Epithelial cell of proximal tubule (primary cell): ENCODE measurements around the gene CACFD1. TPM values are rescaled to one million over a fixed set of nuclear protein-coding genes. Genes with fewer than 3 reads are reported as not detected.

ENCODE experiments used
- DNase-seq: peaks from one replicate; pipeline ENCODE4 v3.0.0-alpha.2; 2011; ENCODE audit warnings: low read depth
- H3K4me3 ChIP-seq: 2 replicates; pipeline ENCODE4 v1.5.1; 2011; ENCODE audit warnings: low read depth, mild to moderate bottlenecking, low read length
- total RNA-seq: library from RNA; depleted of rRNA; stranded (reverse); fragments of >200 nt; gene quantifications from 2 replicates; pipeline ENCODE4 v1.2.3, GENCODE V29; 2015
- TF ChIP-seq, protein P1 (sequence below): conservative IDR thresholded peaks from 2 replicates; pipeline ENCODE4 v1.5.1; 2012; ENCODE audit warnings: low read depth, mild to moderate bottlenecking, low read length

The CACFD1 gene
- total RNA-seq, 1 donor from 2014 or later = 11.0 TPM

DNA sequence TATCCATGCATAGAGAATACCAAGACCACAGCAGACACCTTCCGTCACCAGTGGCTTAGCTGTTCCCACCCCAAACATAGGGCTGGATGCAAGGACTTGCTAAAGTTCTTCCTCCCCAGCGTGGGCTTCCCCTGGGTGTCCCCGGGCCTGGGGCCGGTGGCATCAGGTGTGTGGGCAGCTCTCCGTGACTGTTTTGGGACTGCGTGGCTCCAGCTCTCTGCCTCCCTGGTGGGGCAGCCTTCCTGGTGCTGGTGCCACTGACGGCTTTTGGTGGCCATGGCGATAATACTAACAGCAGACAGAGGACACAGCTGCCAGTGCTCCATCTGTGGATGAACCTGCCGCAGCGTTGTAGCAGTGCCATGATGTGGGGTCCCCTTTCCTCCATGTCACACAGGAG is 4.9 kb downstream of the CACFD1 start:
- no peak overlapping the region for H3K4me3 ChIP-seq
- TF ChIP-seq, protein P1, sequence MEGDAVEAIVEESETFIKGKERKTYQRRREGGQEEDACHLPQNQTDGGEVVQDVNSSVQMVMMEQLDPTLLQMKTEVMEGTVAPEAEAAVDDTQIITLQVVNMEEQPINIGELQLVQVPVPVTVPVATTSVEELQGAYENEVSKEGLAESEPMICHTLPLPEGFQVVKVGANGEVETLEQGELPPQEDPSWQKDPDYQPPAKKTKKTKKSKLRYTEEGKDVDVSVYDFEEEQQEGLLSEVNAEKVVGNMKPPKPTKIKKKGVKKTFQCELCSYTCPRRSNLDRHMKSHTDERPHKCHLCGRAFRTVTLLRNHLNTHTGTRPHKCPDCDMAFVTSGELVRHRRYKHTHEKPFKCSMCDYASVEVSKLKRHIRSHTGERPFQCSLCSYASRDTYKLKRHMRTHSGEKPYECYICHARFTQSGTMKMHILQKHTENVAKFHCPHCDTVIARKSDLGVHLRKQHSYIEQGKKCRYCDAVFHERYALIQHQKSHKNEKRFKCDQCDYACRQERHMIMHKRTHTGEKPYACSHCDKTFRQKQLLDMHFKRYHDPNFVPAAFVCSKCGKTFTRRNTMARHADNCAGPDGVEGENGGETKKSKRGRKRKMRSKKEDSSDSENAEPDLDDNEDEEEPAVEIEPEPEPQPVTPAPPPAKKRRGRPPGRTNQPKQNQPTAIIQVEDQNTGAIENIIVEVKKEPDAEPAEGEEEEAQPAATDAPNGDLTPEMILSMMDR = no peak
- no peak for DNase-seq

DNA sequence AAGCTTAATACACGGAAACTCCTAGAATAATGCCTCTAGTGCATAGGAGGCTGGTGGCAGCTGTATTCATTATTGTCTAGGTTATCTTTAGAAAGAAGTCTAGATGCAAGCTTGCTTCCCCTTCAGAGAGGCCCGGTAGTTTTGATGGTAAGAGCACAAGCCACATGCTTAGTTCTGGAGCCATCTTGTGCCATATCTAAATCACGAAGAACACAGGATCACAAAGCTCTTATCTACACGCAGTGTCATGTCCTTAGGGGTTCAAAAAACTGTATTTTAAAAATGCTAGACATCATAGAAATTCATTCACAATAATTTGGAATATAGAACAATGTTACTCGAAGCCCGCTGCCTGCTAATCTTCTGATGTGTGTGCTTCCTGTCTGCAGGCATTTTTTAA is 6.2 kb downstream of the CACFD1 start:
- no peak for DNase-seq
- H3K4me3 ChIP-seq = no peak overlapping the region
- TF ChIP-seq, protein P1 = no peak

- TF ChIP-seq, protein P1 = no peak
- H3K4me3 ChIP-seq = no peak overlapping the region
These were observed 7.3 kb downstream of the CACFD1 start for GRCh38 chr9:133467101-133467500.

DNA sequence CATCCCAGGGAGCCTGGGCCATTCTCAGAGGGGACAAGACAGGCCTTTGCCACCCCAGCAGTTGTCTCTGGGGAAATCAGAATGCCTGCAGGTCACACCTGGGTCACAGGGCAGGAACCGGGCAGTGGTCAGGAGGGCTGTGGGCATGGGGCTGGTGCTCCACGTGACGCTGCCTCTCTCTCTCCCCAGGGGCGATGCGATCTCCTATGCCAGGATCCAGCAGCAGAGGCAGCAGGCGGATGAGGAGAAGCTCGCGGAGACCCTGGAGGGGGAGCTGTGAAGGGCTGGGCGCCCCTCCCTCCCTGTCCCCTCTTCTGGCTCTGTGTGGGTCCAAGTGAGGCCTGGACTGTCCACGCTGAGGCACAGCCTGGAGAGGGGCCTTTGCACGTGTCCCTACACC is 8.6 kb downstream of the CACFD1 start:
- TF ChIP-seq, protein P1 = no peak
- no peak for DNase-seq
- H3K4me3 ChIP-seq = no peak overlapping the region

More at GRCh38 chr9:133467101-133467500, 7.3 kb downstream of the CACFD1 start:
- no peak for DNase-seq

- no peak for DNase-seq
- H3K4me3 ChIP-seq = no peak overlapping the region
- TF ChIP-seq, protein P1 = no peak
These were observed 9.1 kb downstream of the CACFD1 start for GRCh38 chr9:133468777-133469421.

DNA sequence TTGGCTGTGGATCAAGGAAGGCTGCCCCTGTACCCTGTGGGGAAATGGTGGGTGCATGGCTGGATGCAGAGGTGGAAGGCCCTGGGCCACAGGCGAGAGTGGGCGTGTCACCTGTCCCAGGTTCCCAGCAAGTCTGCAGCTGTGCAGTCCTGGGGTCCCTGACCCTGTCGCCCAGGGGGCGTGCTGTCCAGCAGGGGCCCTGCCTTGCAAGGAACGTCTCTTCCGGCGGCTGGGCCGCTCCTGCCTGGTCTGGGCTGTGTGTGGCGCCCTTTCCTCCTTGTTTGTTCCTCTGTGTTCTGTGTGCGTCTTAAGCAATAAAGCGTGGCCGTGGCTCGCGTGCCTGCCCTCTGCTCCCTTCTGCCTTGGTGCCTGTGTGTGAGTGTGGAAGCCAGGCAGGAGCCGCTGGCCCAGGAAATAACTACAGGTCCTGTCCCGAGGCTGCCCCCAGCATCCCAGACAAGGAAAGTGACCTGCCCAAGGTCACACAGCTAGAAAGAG is 10.7 kb downstream of the CACFD1 start:
- no peak for DNase-seq
- TF ChIP-seq, protein P1 = no peak
- no peak overlapping the region for H3K4me3 ChIP-seq

DNA sequence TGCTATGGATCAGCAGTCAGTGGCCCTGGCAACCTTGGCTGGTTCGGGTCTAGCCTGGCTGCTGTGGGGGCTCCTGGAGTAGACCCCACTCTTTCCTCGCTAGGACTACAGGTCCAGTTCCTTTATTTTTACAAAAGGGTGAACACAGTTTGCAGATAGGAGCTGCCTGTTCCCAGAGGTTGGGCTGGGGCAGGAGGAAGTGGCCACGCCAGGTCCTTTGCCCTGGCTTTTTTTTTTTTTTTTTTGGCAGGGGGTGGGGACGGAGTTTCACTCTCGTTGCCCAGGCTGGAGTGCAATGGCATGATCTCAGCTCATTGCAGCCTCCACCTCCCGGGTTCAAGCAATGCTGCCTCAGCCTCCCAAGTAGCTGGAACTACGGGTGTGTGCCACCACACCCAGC is 11.2 kb downstream of the CACFD1 start:
- H3K4me3 ChIP-seq = no peak overlapping the region
- no peak for DNase-seq
- TF ChIP-seq, protein P1 = no peak
